GM21423 (cell line): ENCODE measurements around the gene TGM2.

Source experiments
- ATAC-seq: cut with Tn5 transposase; IDR thresholded peaks from one replicate; pipeline ENCODE4 v1.9.1; 2021; ENCODE audit warnings: mild to moderate bottlenecking, moderate library complexity; ENCODE audit not compliant: unreplicated experiment

Gene TGM2

GRCh38 chr20:38162878-38163875 is 1.9 kb downstream of the TGM2 start:
- ATAC-seq, result no peak

GRCh38 chr20:38162149-38162548 is 2.9 kb downstream of the TGM2 start:
- no peak for ATAC-seq

- no peak for ATAC-seq
These were observed 3.7 kb downstream of the TGM2 start for GRCh38 chr20:38161412-38161774.

- ATAC-seq, result no peak
These were observed 4.9 kb downstream of the TGM2 start for GRCh38 chr20:38159957-38160756.

- ATAC-seq, result no peak
These were observed 5.5 kb downstream of the TGM2 start for GRCh38 chr20:38159566-38159956.

- no peak for ATAC-seq
These were observed 6.2 kb downstream of the TGM2 start for GRCh38 chr20:38158701-38159351.

- ATAC-seq, result no peak
These were observed 7.2 kb downstream of the TGM2 start for GRCh38 chr20:38157635-38158495.

- no peak for ATAC-seq
These were observed 8.0 kb downstream of the TGM2 start for GRCh38 chr20:38156888-38157634.

- ATAC-seq, result no peak
These were observed 8.8 kb downstream of the TGM2 start for GRCh38 chr20:38156280-38156679.

GRCh38 chr20:38155811-38156210 is 9.3 kb downstream of the TGM2 start:
- ATAC-seq, result no peak

GRCh38 chr20:38153401-38153800 is 11.7 kb downstream of the TGM2 start:
- no peak for ATAC-seq

GRCh38 chr20:38152621-38153221 is 12.3 kb downstream of the TGM2 start:
- ATAC-seq, result peak; percentile 47

GRCh38 chr20:38152175-38152620 is 12.9 kb downstream of the TGM2 start:
- peak; percentile 60 for ATAC-seq

- ATAC-seq, result no peak
These were observed 13.6 kb downstream of the TGM2 start for GRCh38 chr20:38151455-38151854.

- ATAC-seq, result no peak
These were observed 14.5 kb downstream of the TGM2 start for GRCh38 chr20:38150335-38151170.

- ATAC-seq, result no peak
These were observed 16.6 kb downstream of the TGM2 start for GRCh38 chr20:38148328-38149102.

GRCh38 chr20:38147751-38148150 is 17.3 kb downstream of the TGM2 start:
- no peak for ATAC-seq

- no peak for ATAC-seq
These were observed 17.9 kb downstream of the TGM2 start for GRCh38 chr20:38147163-38147562.
